HG02759 (cell line): ENCODE data around the gene BAZ1B.
"Not testable (repeated sequence)": the region's sequence is repeated elsewhere in the genome, so short reads cannot be mapped to it uniquely, and the experiment has no call there.

Experiments
- ATAC-seq: cut with Tn5 transposase; IDR thresholded peaks from one replicate; pipeline ENCODE4 v1.9.1; 2021; ENCODE audit warnings: mild to moderate bottlenecking, moderate library complexity; ENCODE audit not compliant: unreplicated experiment

BAZ1B gene

GRCh38 chr7:73429622-73430505, 92.2 kb downstream of the BAZ1B start:
- no peak for ATAC-seq

GRCh38 chr7:73429215-73429614, 92.9 kb downstream of the BAZ1B start:
- no peak for ATAC-seq

GRCh38 chr7:73427902-73428787, 93.9 kb downstream of the BAZ1B start:
- ATAC-seq: no peak

- ATAC-seq: no peak
These were observed 96.1 kb downstream of the BAZ1B start for GRCh38 chr7:73426016-73426415.

GRCh38 chr7:73425356-73425983, 96.6 kb downstream of the BAZ1B start:
- no peak for ATAC-seq

GRCh38 chr7:73424489-73424885, 97.6 kb downstream of the BAZ1B start:
- ATAC-seq: peak; percentile 20

- ATAC-seq: peak; percentile 67
These were observed 98.3 kb downstream of the BAZ1B start for GRCh38 chr7:73423519-73424488.

- ATAC-seq: not testable (repeated sequence)
These were observed 101.5 kb downstream of the BAZ1B start for GRCh38 chr7:73420610-73421009.

- ATAC-seq: not testable (repeated sequence)
These were observed 102.1 kb downstream of the BAZ1B start for GRCh38 chr7:73420016-73420415.

- ATAC-seq: no peak
These were observed 103.9 kb downstream of the BAZ1B start for GRCh38 chr7:73418113-73418703.

GRCh38 chr7:73410541-73411131, 111.5 kb downstream of the BAZ1B start:
- not testable (repeated sequence) for ATAC-seq

- not testable (repeated sequence) for ATAC-seq
These were observed 117.2 kb downstream of the BAZ1B start for GRCh38 chr7:73404860-73405259.

GRCh38 chr7:73399185-73400050, 122.7 kb downstream of the BAZ1B start:
- not testable (repeated sequence) for ATAC-seq

- ATAC-seq: no peak
These were observed 124.4 kb downstream of the BAZ1B start for GRCh38 chr7:73397521-73398281.

GRCh38 chr7:73395538-73396503, 126.3 kb downstream of the BAZ1B start:
- no peak for ATAC-seq

- no peak for ATAC-seq
These were observed 127.7 kb downstream of the BAZ1B start for GRCh38 chr7:73394422-73394821.
